DOHH2 (cell line): ENCODE measurements around the gene IL12A.

ENCODE experiments used
- H3F3A ChIP-seq: fragments of 200-600 bp; sonication (generic), shearing (Covaris generic); 2 replicates; pipeline ENCODE4 v1.6.0; 2016; ENCODE audit warnings: antibody characterized with exemption, mild to moderate bottlenecking; ENCODE audit not compliant: control insufficient read depth, insufficient read depth
- H3K27ac ChIP-seq: fragments of 200-600 bp; sonication (generic); 2 replicates; pipeline ENCODE4 v1.5.1; 2014; ENCODE audit warnings: low read depth, mild to moderate bottlenecking, low read length, moderate library complexity
- H3K27me3 ChIP-seq: fragments of 200-600 bp; sonication (generic); 2 replicates; pipeline ENCODE4 v1.6.1; 2014; ENCODE audit warnings: mild to moderate bottlenecking, low read length, mixed read lengths; ENCODE audit not compliant: control insufficient read depth
- H3K36me3 ChIP-seq: fragments of 200-600 bp; sonication (generic); 2 replicates; pipeline ENCODE4 v1.6.1; 2014; ENCODE audit warnings: mild to moderate bottlenecking, low read length, moderate library complexity, mixed read lengths; ENCODE audit not compliant: control insufficient read depth
- H3K4me1 ChIP-seq: fragments of 200-600 bp; sonication (generic); 2 replicates; pipeline ENCODE4 v1.6.1; 2014; ENCODE audit warnings: mild to moderate bottlenecking, low read length, mixed read lengths; ENCODE audit not compliant: control insufficient read depth
- H3K4me2 ChIP-seq: fragments of 200-600 bp; sonication (generic); 2 replicates; pipeline ENCODE4 v1.6.0; 2014; ENCODE audit warnings: mild to moderate bottlenecking, low read length, moderate library complexity
- H3K4me3 ChIP-seq: fragments of 200-600 bp; sonication (generic); 2 replicates; pipeline ENCODE4 v1.5.1; 2014; ENCODE audit warnings: mild to moderate bottlenecking, low read length, mixed read lengths
- H3K79me2 ChIP-seq: fragments of 200-600 bp; sonication (generic); 2 replicates; pipeline ENCODE4 v1.6.1; 2014; ENCODE audit warnings: mild to moderate bottlenecking, low read length, mixed read lengths; ENCODE audit not compliant: control insufficient read depth
- H3K9me2 ChIP-seq: fragments of 200-600 bp; sonication (generic); replicated peaks from 2 replicates; pipeline ENCODE4 v1.6.1; 2014; ENCODE audit warnings: mild to moderate bottlenecking, low read length, mixed read lengths; ENCODE audit not compliant: control insufficient read depth
- H3K9me3 ChIP-seq: fragments of 200-600 bp; sonication (generic); 2 replicates; pipeline ENCODE4 v1.6.1; 2014; ENCODE audit warnings: antibody characterized with exemption, low read length, mixed read lengths; ENCODE audit not compliant: control insufficient read depth, insufficient read depth
- H4K20me1 ChIP-seq: fragments of 200-600 bp; sonication (generic); 2 replicates; pipeline ENCODE4 v1.6.0; 2014; ENCODE audit warnings: low read depth, mild to moderate bottlenecking, antibody characterized with exemption, low read length, moderate library complexity; ENCODE audit not compliant: control insufficient read depth, insufficient read depth
- CTCF ChIP-seq: fragments of 200-600 bp; sonication (generic); IDR thresholded peaks from one replicate; pipeline ENCODE4 v1.5.1; 2014; ENCODE audit warnings: antibody characterized with exemption, mild to moderate bottlenecking, low read depth, low read length; ENCODE audit not compliant: poor library complexity, severe bottlenecking
- EZH2phosphoT487 ChIP-seq: fragments of 200-600 bp; sonication (generic); IDR thresholded peaks from 2 replicates; pipeline ENCODE4 v1.6.1; 2017; ENCODE audit warnings: borderline replicate concordance, mild to moderate bottlenecking, antibody characterized with exemption, low read length, moderate library complexity, mixed read lengths

Gene IL12A

GRCh38 chr3:160001850-160002623 is 13.4 kb downstream of the IL12A start:
- H3K9me3 ChIP-seq, result no peaks in the 10 kb centered on the region
- no peaks in the 10 kb centered on the region for H3F3A ChIP-seq
- H3K4me2 ChIP-seq, result no peak overlapping the region
- H3K4me1 ChIP-seq, result no peaks in the 10 kb centered on the region
- no peak for TF ChIP-seq EZH2phosphoT487
- no peak for TF ChIP-seq CTCF
- no peaks in the 10 kb centered on the region for H3K79me2 ChIP-seq
- no peak overlapping the region for H3K4me3 ChIP-seq
- no peaks in the 10 kb centered on the region for H3K9me2 ChIP-seq
- H3K27ac ChIP-seq, result no peak overlapping the region
- H3K36me3 ChIP-seq, result no peaks in the 10 kb centered on the region
- no peaks in the 10 kb centered on the region for H3K27me3 ChIP-seq
- H4K20me1 ChIP-seq, result no peaks in the 10 kb centered on the region

GRCh38 chr3:160003520-160004128 is 15.0 kb downstream of the IL12A start:
- no peak overlapping the region for H3K27ac ChIP-seq
- H3F3A ChIP-seq, result no peaks in the 10 kb centered on the region
- no peaks in the 10 kb centered on the region for H3K9me3 ChIP-seq
- H3K27me3 ChIP-seq, result no peaks in the 10 kb centered on the region
- H3K9me2 ChIP-seq, result no peaks in the 10 kb centered on the region
- H3K36me3 ChIP-seq, result no peaks in the 10 kb centered on the region
- no peak overlapping the region for H3K4me3 ChIP-seq
- no peaks in the 10 kb centered on the region for H3K4me1 ChIP-seq
- no peak overlapping the region for H3K4me2 ChIP-seq
- no peaks in the 10 kb centered on the region for H4K20me1 ChIP-seq
- H3K79me2 ChIP-seq, result no peaks in the 10 kb centered on the region
- TF ChIP-seq EZH2phosphoT487 (no peak), CTCF (peak; percentile 86)

GRCh38 chr3:160005004-160005403 is 16.4 kb downstream of the IL12A start:
- H3K4me1 ChIP-seq, result no peaks in the 10 kb centered on the region
- H3K36me3 ChIP-seq, result no peaks in the 10 kb centered on the region
- H3F3A ChIP-seq, result no peaks in the 10 kb centered on the region
- no peak overlapping the region for H3K27ac ChIP-seq
- H3K79me2 ChIP-seq, result no peaks in the 10 kb centered on the region
- no peak overlapping the region for H3K4me2 ChIP-seq
- TF ChIP-seq CTCF (no peak), EZH2phosphoT487 (no peak)
- no peaks in the 10 kb centered on the region for H3K27me3 ChIP-seq
- H4K20me1 ChIP-seq, result no peaks in the 10 kb centered on the region
- no peaks in the 10 kb centered on the region for H3K9me3 ChIP-seq
- H3K4me3 ChIP-seq, result no peak overlapping the region
- no peaks in the 10 kb centered on the region for H3K9me2 ChIP-seq
